ENCODE results near the gene GCDH. TPM values are rescaled to one million over a fixed set of nuclear protein-coding genes. Genes with fewer than 3 reads are reported as not detected.

GCDH gene
- total RNA-seq, 1 donor from 2014 or later: 39.5 TPM

DNA sequence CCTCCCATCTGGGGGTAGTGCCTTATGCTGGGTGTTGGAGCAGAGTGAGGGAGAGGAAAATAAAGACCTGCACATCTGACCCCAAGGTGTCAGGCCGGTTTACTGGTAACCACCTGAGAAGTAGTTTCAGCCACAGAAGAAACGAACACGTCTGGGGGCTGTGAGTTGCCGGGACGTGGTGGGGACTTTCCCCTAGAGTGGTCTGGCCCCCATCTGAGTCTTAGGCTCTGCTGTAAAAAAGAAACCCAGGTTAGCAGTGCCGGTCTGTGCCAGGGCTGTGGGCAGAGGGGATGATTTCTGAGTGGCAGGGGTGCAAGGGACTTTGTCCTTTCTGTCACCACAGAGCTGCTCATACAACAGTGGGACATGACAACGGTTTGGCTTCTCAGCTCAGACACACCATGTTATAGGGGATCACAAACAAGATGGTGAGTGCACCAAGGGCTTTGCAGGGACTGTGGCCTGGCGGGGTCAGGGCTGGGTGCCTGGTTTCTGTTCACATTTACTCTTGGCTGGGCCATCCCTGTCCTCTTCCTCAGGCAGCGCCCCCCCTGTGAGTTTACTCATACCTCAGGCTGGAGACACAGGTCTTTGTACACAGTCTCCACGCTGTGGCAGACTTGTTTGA, 9.0 kb downstream of the GCDH start:
- no peak overlapping the region for H3K4me2 ChIP-seq
- H2AFZ ChIP-seq (replicated peaks): no peak overlapping the region
- H3K27ac ChIP-seq: no peak overlapping the region
- TF ChIP-seq EZH2 (IDR thresholded peaks at IDR 0.05) (no peak), EZH2phosphoT487 (IDR thresholded peaks at IDR 0.05) (no peak)
- TF ChIP-seq, protein P1, sequence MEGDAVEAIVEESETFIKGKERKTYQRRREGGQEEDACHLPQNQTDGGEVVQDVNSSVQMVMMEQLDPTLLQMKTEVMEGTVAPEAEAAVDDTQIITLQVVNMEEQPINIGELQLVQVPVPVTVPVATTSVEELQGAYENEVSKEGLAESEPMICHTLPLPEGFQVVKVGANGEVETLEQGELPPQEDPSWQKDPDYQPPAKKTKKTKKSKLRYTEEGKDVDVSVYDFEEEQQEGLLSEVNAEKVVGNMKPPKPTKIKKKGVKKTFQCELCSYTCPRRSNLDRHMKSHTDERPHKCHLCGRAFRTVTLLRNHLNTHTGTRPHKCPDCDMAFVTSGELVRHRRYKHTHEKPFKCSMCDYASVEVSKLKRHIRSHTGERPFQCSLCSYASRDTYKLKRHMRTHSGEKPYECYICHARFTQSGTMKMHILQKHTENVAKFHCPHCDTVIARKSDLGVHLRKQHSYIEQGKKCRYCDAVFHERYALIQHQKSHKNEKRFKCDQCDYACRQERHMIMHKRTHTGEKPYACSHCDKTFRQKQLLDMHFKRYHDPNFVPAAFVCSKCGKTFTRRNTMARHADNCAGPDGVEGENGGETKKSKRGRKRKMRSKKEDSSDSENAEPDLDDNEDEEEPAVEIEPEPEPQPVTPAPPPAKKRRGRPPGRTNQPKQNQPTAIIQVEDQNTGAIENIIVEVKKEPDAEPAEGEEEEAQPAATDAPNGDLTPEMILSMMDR (IDR thresholded peaks at IDR 0.05): no peak
- no peaks in the 10 kb centered on the region for H3K27me3 ChIP-seq
- H3F3A ChIP-seq (ENCODE audit: low read depth): no peaks in the 10 kb centered on the region
- no peaks in the 10 kb centered on the region for H3K4me1 ChIP-seq
- H3K4me3 Mint-ChIP-seq: no peak overlapping the region
- H3K27me3 Mint-ChIP-seq (ENCODE audit: insufficient read depth, low read depth): peaks cover 2% of the 10 kb centered on the region
- no peaks in the 10 kb centered on the region for H3K36me3 ChIP-seq
- H3K9me3 ChIP-seq (ENCODE audit: low read depth): no peaks in the 10 kb centered on the region
- H3K9ac ChIP-seq: no peak overlapping the region
- no peaks in the 10 kb centered on the region for H3K4me1 Mint-ChIP-seq
- H3K79me2 ChIP-seq (ENCODE audit: low read depth): no peaks in the 10 kb centered on the region
- no peaks in the 10 kb centered on the region for H3K9me3 Mint-ChIP-seq
- peaks cover under 1% of the 10 kb centered on the region for H3K36me3 Mint-ChIP-seq
- no peak for DNase-seq (ENCODE audit: low spot score)
- H3K4me3 ChIP-seq: no peak overlapping the region
- no peak overlapping the region for H3K27ac Mint-ChIP-seq
- no peaks in the 10 kb centered on the region for H4K20me1 ChIP-seq (ENCODE audit: low read depth)

DNA sequence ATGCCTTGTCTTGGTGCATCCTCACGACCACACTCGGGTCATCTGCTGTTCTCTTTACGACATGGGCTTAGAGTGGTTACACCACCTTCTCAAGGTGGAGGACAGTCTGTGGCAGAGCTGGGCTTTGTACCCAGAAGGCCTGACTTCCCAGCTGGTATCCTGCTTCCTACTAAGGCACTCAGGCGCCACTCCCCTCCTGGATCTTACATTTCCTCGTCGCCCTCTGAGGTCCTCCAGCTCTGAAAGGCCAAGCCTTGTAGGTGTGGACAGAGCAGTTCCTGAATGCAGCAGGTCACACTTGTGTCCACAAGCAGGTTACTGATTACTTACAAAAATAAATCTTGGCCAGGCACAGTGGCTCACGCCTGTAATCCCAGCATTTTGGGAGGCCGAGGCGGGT, 16.2 kb downstream of the GCDH start:
- no peak overlapping the region for H2AFZ ChIP-seq (replicated peaks)
- no peak for TF ChIP-seq EZH2 (IDR thresholded peaks at IDR 0.05)
- TF ChIP-seq EZH2phosphoT487 (IDR thresholded peaks at IDR 0.05): no peak
- TF ChIP-seq, protein P1 (IDR thresholded peaks at IDR 0.05): no peak
- Mint-ChIP-seq H3K4me3 (no peak overlapping the region), H3K27me3 (ENCODE audit: insufficient read depth, low read depth) (peaks cover 13% of the 10 kb centered on the region), H3K9me3 (no peaks in the 10 kb centered on the region), H3K36me3 (no peaks in the 10 kb centered on the region), H3K4me1 (peaks cover 14% of the 10 kb centered on the region), H3K27ac (no peak overlapping the region)
- no peak overlapping the region for H3K27ac ChIP-seq
- H3K27me3 ChIP-seq: no peaks in the 10 kb centered on the region
- H3K4me3 ChIP-seq: no peak overlapping the region
- H3K79me2 ChIP-seq (ENCODE audit: low read depth): no peaks in the 10 kb centered on the region
- H3F3A ChIP-seq (ENCODE audit: low read depth): peaks cover 6% of the 10 kb centered on the region
- peaks cover 6% of the 10 kb centered on the region for H3K4me1 ChIP-seq
- no peak overlapping the region for H3K9ac ChIP-seq
- H3K9me3 ChIP-seq (ENCODE audit: low read depth): no peaks in the 10 kb centered on the region
- no peak overlapping the region for H3K4me2 ChIP-seq
- no peaks in the 10 kb centered on the region for H3K36me3 ChIP-seq
- no peak for DNase-seq (ENCODE audit: low spot score)
- H4K20me1 ChIP-seq (ENCODE audit: low read depth): no peaks in the 10 kb centered on the region

DNA sequence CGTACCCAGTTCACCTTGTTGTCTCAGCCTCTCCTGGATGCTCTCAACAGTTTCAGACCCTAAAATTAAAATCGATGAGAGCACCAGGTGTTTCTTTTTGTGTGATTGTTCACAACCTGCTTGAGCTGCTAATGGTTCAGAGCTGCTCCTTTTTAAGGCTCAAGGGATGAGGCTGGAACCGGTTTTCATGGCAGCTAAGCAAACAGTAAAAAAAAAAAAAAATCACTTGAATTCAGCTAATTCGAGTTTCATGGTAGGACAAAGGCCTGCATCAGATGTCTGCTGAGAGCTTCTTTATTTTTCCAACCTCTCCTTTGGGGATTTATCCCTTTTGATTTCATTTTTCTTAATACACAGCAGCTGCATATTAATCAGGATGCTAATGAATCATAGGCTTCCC, 21.6 kb downstream of the GCDH start:
- Histone ChIP-seq H2AFZ (replicated peaks) (peak overlapping the region; percentile 14), H3K4me1 (peaks cover 26% of the 10 kb centered on the region), H3K9me3 (ENCODE audit: low read depth) (no peaks in the 10 kb centered on the region), H3K4me3 (no peak overlapping the region), H4K20me1 (ENCODE audit: low read depth) (no peaks in the 10 kb centered on the region), H3K79me2 (ENCODE audit: low read depth) (no peaks in the 10 kb centered on the region), H3K36me3 (no peaks in the 10 kb centered on the region), H3K27me3 (no peaks in the 10 kb centered on the region), H3K27ac (peak overlapping the region; percentile 60), H3F3A (ENCODE audit: low read depth) (peaks cover 32% of the 10 kb centered on the region), H3K9ac (no peak overlapping the region), H3K4me2 (peak overlapping the region; percentile 57)
- Mint-ChIP-seq H3K27me3 (ENCODE audit: insufficient read depth, low read depth) (peaks cover 13% of the 10 kb centered on the region), H3K36me3 (no peaks in the 10 kb centered on the region), H3K4me1 (peaks cover 34% of the 10 kb centered on the region), H3K27ac (peak overlapping the region; percentile 96), H3K9me3 (no peaks in the 10 kb centered on the region), H3K4me3 (no peak overlapping the region)
- no peak for TF ChIP-seq EZH2 (IDR thresholded peaks at IDR 0.05)
- TF ChIP-seq, protein P1 (IDR thresholded peaks at IDR 0.05): no peak
- no peak for TF ChIP-seq EZH2phosphoT487 (IDR thresholded peaks at IDR 0.05)
- DNase-seq (ENCODE audit: low spot score): peak; percentile 21
